CD4-positive, CD25-positive, alpha-beta regulatory T cell (primary cell): Measurements from ENCODE around the gene SPNS1. TPM values are rescaled to one million over a fixed set of nuclear protein-coding genes. Genes with fewer than 3 reads are reported as not detected.

Experiments
- ATAC-seq, 2 donors: fragments of 150-1000 bp; cut with Tn5 transposase; one replicate each; pipeline ENCODE4 v1.10.0; 2021; ENCODE audit warnings: low read depth in 2 of 2, moderate number of reproducible peaks in 2 of 2, moderate library complexity in 1 of 2
- DNase-seq, 3 donors: peaks; one replicate each; pipeline versions ENCODE4 v3.0.0 to v3.0.0-alpha.2; 2012 to 2022; ENCODE audit warnings: mixed read lengths in 1 of 3
- H3K27ac ChIP-seq: one replicate; pipeline ENCODE4 v1.7.0; 2013; ENCODE audit warnings: mild to moderate bottlenecking, low read length; ENCODE audit not compliant: insufficient read depth, poor library complexity, severe bottlenecking
- H3K27me3 ChIP-seq: one replicate; pipeline ENCODE4 v1.7.0; 2013; ENCODE audit warnings: low read length; ENCODE audit not compliant: control insufficient read depth, insufficient read depth
- H3K36me3 ChIP-seq: one replicate; pipeline ENCODE4 v1.7.0; 2013; ENCODE audit warnings: mild to moderate bottlenecking, low read length, moderate library complexity; ENCODE audit not compliant: control insufficient read depth, insufficient read depth
- H3K4me1 ChIP-seq: 2 replicates; pipeline ENCODE4 v1.7.0; 2013; ENCODE audit warnings: mild to moderate bottlenecking, low read length; ENCODE audit not compliant: insufficient read depth, control insufficient read depth, poor library complexity, severe bottlenecking
- H3K4me3 ChIP-seq: one replicate; pipeline ENCODE4 v1.7.0; 2013; ENCODE audit warnings: low read depth, mild to moderate bottlenecking, low read length, moderate library complexity
- H3K9me3 ChIP-seq, 2 experiments: 1 replicate in 1 of 2; 2 replicates in 1 of 2; pipeline ENCODE4 v1.7.0; 2013; ENCODE audit warnings: low read length in 2 of 2, mild to moderate bottlenecking in 1 of 2, moderate library complexity in 1 of 2; ENCODE audit not compliant: control insufficient read depth in 2 of 2
- H3K27ac Mint-ChIP-seq, 3 donors: one replicate each; pipeline ENCODE4 v1.8.0; 2020 to 2022; ENCODE audit warnings: mild to moderate bottlenecking in 3 of 3, mixed read lengths in 3 of 3, moderate library complexity in 2 of 3
- H3K27me3 Mint-ChIP-seq: one replicate; pipeline ENCODE4 v1.8.0; 2022; ENCODE audit warnings: mild to moderate bottlenecking, mixed read lengths
- H3K36me3 Mint-ChIP-seq: one replicate; pipeline ENCODE4 v1.8.0; 2020; ENCODE audit warnings: mixed read lengths
- H3K4me1 Mint-ChIP-seq, 4 donors: one replicate each; pipeline ENCODE4 v1.8.0; 2020 to 2022; ENCODE audit warnings: mixed read lengths in 4 of 4, mild to moderate bottlenecking in 1 of 4
- H3K4me3 Mint-ChIP-seq, 4 donors: one replicate each; pipeline ENCODE4 v1.8.0; 2020 to 2022; ENCODE audit warnings: mild to moderate bottlenecking in 4 of 4, mixed read lengths in 4 of 4, moderate library complexity in 3 of 4
- H3K9me3 Mint-ChIP-seq, 7 donors: one replicate each; pipeline ENCODE4 v1.8.0; 2020 to 2022; ENCODE audit warnings: mixed read lengths in 7 of 7, mild to moderate bottlenecking in 3 of 7, moderate library complexity in 2 of 7
- polyA plus RNA-seq, 4 donors: library from polyadenylated mRNA; unstranded; fragments of 300-500 nt; fragmentation: Illumina TruSeq; gene quantifications; one replicate each; pipeline ENCODE4 v1.2.3, GENCODE V29; 2021
- total RNA-seq: library from RNA; stranded (reverse); gene quantifications from one replicate; pipeline ENCODE4 v1.2.3, GENCODE V29; 2022

The SPNS1 gene
- total and polyA plus RNA-seq, 5 donors from 2014 or later = 22.3 to 32.9 (median 24.5) TPM

DNA sequence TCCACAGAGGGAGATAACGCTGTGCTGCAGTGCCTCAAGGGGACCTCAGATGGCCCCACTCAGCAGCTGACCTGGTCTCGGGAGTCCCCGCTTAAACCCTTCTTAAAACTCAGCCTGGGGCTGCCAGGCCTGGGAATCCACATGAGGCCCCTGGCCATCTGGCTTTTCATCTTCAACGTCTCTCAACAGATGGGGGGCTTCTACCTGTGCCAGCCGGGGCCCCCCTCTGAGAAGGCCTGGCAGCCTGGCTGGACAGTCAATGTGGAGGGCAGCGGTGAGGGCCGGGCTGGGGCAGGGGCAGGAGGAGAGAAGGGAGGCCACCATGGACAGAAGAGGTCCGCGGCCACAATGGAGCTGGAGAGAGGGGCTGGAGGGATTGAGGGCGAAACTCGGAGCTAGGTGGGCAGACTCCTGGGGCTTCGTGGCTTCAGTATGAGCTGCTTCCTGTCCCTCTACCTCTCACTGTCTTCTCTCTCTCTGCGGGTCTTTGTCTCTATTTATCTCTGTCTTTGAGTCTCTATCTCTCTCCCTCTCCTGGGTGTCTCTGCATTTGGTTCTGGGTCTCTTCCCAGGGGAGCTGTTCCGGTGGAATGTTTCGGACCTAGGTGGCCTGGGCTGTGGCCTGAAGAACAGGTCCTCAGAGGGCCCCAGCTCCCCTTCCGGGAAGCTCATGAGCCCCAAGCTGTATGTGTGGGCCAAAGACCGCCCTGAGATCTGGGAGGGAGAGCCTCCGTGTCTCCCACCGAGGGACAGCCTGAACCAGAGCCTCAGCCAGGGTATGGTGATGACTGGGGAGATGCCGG, 42.0 kb upstream of the SPNS1 start:
- Histone ChIP-seq H3K9me3 (no peaks in the 10 kb centered on the region), H3K27me3 (no peaks in the 10 kb centered on the region), H3K4me3 (no peak overlapping the region), H3K27ac (no peak overlapping the region), H3K36me3 (no peaks in the 10 kb centered on the region), H3K4me1 (peaks cover 9% of the 10 kb centered on the region)
- Mint-ChIP-seq H3K27ac (no peak overlapping the region), H3K4me1 (peaks cover 0 to 27% (median 15%) of the 10 kb centered on the region in 4 donors), H3K4me3 (no peak overlapping the region), H3K9me3 (no peaks in the 10 kb centered on the region), H3K27me3 (peaks cover 10% of the 10 kb centered on the region), H3K36me3 (no peaks in the 10 kb centered on the region)
- no peak for ATAC-seq
- DNase-seq = no peak

DNA sequence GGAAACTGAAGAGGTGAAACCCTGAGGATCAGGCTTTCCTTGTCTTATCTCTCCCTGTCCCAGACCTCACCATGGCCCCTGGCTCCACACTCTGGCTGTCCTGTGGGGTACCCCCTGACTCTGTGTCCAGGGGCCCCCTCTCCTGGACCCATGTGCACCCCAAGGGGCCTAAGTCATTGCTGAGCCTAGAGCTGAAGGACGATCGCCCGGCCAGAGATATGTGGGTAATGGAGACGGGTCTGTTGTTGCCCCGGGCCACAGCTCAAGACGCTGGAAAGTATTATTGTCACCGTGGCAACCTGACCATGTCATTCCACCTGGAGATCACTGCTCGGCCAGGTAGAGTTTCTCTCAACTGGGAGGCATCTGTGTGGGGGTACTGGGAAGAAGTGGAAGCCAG, 41.4 kb upstream of the SPNS1 start:
- peaks cover 13% of the 10 kb centered on the region for H3K27me3 Mint-ChIP-seq
- DNase-seq = no peak
- peaks cover 9% of the 10 kb centered on the region for H3K4me1 ChIP-seq
- no peaks in the 10 kb centered on the region for H3K9me3 Mint-ChIP-seq
- no peaks in the 10 kb centered on the region for H3K9me3 ChIP-seq
- H3K4me3 Mint-ChIP-seq = no peak overlapping the region
- no peaks in the 10 kb centered on the region for H3K36me3 Mint-ChIP-seq
- H3K27ac Mint-ChIP-seq = no peak overlapping the region
- no peaks in the 10 kb centered on the region for H3K27me3 ChIP-seq
- ATAC-seq = no peak
- H3K4me3 ChIP-seq = no peak overlapping the region
- no peak overlapping the region for H3K27ac ChIP-seq
- no peaks in the 10 kb centered on the region for H3K36me3 ChIP-seq
- peaks cover 0 to 29% (median 13%) of the 10 kb centered on the region in 4 donors for H3K4me1 Mint-ChIP-seq

DNA sequence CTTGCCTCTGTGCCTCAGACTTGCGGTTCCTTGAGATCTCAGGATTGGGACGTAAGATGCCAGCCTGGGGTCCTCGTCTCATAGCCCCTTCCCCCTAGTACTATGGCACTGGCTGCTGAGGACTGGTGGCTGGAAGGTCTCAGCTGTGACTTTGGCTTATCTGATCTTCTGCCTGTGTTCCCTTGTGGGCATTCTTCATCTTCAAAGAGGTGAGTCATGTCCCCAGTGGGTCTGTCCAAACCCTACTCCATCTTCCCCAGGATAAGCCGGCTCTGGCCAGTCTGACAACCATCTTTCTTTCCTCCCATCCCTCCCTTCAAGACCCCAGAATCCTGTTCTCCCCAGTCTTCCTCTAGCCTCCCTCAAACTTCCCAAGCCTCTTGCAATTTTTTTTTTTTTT, 39.2 kb upstream of the SPNS1 start:
- DNase-seq (no peak), ATAC-seq (no peak)
- Histone ChIP-seq H3K36me3 (no peaks in the 10 kb centered on the region), H3K9me3 (no peaks in the 10 kb centered on the region), H3K27ac (no peak overlapping the region), H3K4me1 (peaks cover 9% of the 10 kb centered on the region), H3K4me3 (no peak overlapping the region), H3K27me3 (no peaks in the 10 kb centered on the region)
- H3K9me3 Mint-ChIP-seq = no peaks in the 10 kb centered on the region
- H3K36me3 Mint-ChIP-seq = no peaks in the 10 kb centered on the region
- H3K4me3 Mint-ChIP-seq = peak overlapping the region in 2 of 4 donors; percentile 22 to 31
- H3K4me1 Mint-ChIP-seq = peaks cover 0 to 28% (median 15%) of the 10 kb centered on the region in 4 donors
- H3K27ac Mint-ChIP-seq = peak overlapping the region; percentile 5 to 52 (median 37)
- H3K27me3 Mint-ChIP-seq = peaks cover 20% of the 10 kb centered on the region

DNA sequence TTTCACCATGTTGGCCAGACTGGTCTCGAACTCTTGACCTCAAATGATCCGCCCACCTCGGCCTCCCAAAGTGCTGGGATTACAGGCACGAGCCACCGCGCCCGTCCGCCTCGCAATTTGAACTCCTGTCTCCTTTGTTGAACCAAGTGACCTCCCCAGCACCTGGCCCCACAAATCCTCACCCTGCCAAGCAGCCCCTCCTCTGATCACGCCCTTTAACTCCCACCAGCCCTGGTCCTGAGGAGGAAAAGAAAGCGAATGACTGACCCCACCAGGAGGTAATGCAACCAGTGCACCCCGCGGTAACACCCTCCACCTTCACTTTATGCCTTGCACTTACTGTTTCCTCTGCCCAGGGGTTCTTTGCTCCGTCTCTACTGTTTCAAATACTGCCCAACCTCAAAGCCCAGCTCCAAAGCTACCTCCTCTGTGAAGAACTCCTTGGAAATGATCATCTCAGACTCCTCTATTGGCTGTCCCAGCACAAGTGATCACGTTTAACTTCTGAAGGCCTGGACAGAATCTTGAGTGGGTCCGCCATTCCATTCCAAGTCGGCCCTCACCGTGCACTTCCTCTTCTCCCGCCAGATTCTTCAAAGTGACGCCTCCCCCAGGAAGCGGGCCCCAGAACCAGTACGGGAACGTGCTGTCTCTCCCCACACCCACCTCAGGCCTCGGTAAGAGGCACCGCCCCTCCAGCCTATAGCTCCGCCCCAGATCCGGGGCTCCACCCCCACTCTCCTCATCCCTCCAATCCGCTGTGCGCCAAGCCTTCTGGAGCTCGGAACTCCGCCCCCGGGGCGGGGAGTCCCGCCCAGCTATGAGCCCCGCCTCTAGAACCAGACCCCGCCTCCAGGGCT, 38.4 kb upstream of the SPNS1 start:
- Mint-ChIP-seq H3K36me3 (no peaks in the 10 kb centered on the region), H3K4me1 (peaks cover 0 to 22% (median 14%) of the 10 kb centered on the region in 4 donors), H3K27me3 (peaks cover 22% of the 10 kb centered on the region), H3K9me3 (no peaks in the 10 kb centered on the region), H3K27ac (peak overlapping the region; percentile 43 to 93 (median 52)), H3K4me3 (peak overlapping the region; percentile 31 to 85 (median 70))
- Histone ChIP-seq H3K27ac (no peak overlapping the region), H3K36me3 (no peaks in the 10 kb centered on the region), H3K9me3 (no peaks in the 10 kb centered on the region), H3K27me3 (no peaks in the 10 kb centered on the region), H3K4me1 (peaks cover 9% of the 10 kb centered on the region), H3K4me3 (peak overlapping the region; percentile 55)
- DNase-seq = peak; percentile 75 to 87 (median 81)
- ATAC-seq = peak; percentile 95 to 97

DNA sequence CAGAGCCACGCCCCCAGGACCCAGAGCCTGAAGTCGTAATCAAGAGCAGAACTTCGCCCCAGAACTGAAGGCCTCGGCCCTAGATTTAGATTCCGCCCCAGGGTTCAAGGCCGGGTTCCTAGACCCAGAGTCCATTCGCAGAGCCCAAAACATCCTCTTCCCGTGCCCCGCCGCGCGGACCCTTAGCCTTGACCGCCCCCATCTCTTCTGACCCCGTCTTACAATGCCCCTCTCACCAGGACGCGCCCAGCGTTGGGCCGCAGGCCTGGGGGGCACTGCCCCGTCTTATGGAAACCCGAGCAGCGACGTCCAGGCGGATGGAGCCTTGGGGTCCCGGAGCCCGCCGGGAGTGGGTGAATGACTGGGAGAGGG, 37.8 kb upstream of the SPNS1 start:
- H3K9me3 ChIP-seq = no peaks in the 10 kb centered on the region
- H3K27ac Mint-ChIP-seq = peak overlapping the region in 2 of 3 donors; percentile 43 to 52

DNA sequence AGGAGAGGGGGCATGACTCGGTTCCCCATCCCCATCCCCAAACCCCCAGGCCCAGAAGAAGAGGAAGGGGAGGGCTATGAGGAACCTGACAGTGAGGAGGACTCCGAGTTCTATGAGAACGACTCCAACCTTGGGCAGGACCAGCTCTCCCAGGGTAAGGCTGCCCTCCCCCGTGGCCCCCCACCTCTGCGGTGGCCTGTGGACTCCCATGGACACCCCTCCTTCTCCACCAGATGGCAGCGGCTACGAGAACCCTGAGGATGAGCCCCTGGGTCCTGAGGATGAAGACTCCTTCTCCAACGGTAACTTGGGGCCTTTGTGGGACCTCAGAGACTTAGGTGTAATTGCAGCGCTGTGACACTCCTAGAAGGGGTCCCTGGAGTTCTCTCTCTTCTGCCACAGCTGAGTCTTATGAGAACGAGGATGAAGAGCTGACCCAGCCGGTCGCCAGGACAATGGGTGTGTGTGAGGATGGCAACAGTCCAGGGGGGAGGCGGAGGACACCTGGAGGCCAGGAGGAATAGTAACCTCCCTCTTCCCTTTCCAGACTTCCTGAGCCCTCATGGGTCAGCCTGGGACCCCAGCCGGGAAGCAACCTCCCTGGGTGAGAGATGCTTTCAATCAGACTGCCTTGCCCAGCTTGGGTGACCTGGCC, 37.2 kb upstream of the SPNS1 start:
- Histone ChIP-seq H3K9me3 (no peaks in the 10 kb centered on the region), H3K4me3 (no peak overlapping the region), H3K4me1 (peaks cover 9% of the 10 kb centered on the region), H3K36me3 (no peaks in the 10 kb centered on the region), H3K27me3 (no peaks in the 10 kb centered on the region), H3K27ac (no peak overlapping the region)
- Mint-ChIP-seq H3K4me3 (no peak overlapping the region), H3K36me3 (no peaks in the 10 kb centered on the region), H3K27me3 (peaks cover 22% of the 10 kb centered on the region), H3K4me1 (peaks cover 0 to 22% (median 14%) of the 10 kb centered on the region in 4 donors), H3K9me3 (no peaks in the 10 kb centered on the region), H3K27ac (no peak overlapping the region)
- DNase-seq (no peak), ATAC-seq (no peak)

More for the DNA sequence above, 37.8 kb upstream of the SPNS1 start:
- H3K36me3 ChIP-seq = no peaks in the 10 kb centered on the region
- H3K4me1 Mint-ChIP-seq = peaks cover 0 to 22% (median 14%) of the 10 kb centered on the region in 4 donors
- H3K27me3 Mint-ChIP-seq = peaks cover 22% of the 10 kb centered on the region
- DNase-seq = no peak
- H3K4me3 Mint-ChIP-seq = peak overlapping the region in 3 of 4 donors; percentile 31 to 80 (median 59)
- no peak for ATAC-seq
- H3K36me3 Mint-ChIP-seq = no peaks in the 10 kb centered on the region
- no peaks in the 10 kb centered on the region for H3K27me3 ChIP-seq
- no peaks in the 10 kb centered on the region for H3K9me3 Mint-ChIP-seq
- no peak overlapping the region for H3K27ac ChIP-seq
- H3K4me1 ChIP-seq = peaks cover 9% of the 10 kb centered on the region
- no peak overlapping the region for H3K4me3 ChIP-seq

DNA sequence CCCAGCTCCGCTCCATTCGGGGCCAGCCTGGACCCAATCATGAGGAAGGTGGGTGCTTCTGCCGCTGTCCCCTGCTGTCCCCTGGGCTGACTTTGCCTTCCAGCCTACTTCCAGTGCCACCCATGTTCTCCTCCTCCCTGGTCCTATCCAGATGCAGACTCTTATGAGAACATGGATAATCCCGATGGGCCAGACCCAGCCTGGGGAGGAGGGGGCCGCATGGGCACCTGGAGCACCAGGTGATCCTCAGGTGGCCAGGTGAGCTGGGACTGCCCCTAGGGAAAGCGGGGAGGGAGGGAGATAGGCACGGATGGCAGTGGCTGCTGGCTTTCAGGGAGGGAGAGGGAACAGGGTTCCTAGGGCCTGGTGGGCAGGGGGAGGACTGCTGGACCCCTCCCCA, 35.9 kb upstream of the SPNS1 start:
- no peak overlapping the region for H3K4me3 ChIP-seq
- ATAC-seq (no peak), DNase-seq (no peak)
- Mint-ChIP-seq H3K4me3 (no peak overlapping the region), H3K9me3 (no peaks in the 10 kb centered on the region), H3K27me3 (peaks cover 26% of the 10 kb centered on the region), H3K4me1 (peaks cover 0 to 22% (median 14%) of the 10 kb centered on the region in 4 donors), H3K36me3 (no peaks in the 10 kb centered on the region), H3K27ac (no peak overlapping the region)
- peaks cover 9% of the 10 kb centered on the region for H3K4me1 ChIP-seq
- H3K27me3 ChIP-seq = no peaks in the 10 kb centered on the region
- H3K27ac ChIP-seq = no peak overlapping the region
- no peaks in the 10 kb centered on the region for H3K9me3 ChIP-seq
- H3K36me3 ChIP-seq = no peaks in the 10 kb centered on the region
